Lung (tissue), 12 donors: ENCODE data around the gene ACE2. TPM values are rescaled to one million over a fixed set of nuclear protein-coding genes. Genes with fewer than 3 reads are reported as not detected.

Experiments
- ATAC-seq: fragments of 200-7000 bp; cut with Tn5 transposase; one replicate; pipeline ENCODE4 v1.9.1; 2020; ENCODE audit warnings: moderate number of reproducible peaks; ENCODE audit not compliant: insufficient read depth, low FRiP score
- DNase-seq, 3 donors: peaks; one replicate each; pipeline ENCODE4 v3.0.0-alpha.2; 2013 to 2017
- H3K27ac ChIP-seq, 2 donors: one replicate each; pipeline ENCODE4 v1.5.1; 2013; ENCODE audit warnings: mild to moderate bottlenecking in 2 of 2, moderate library complexity in 2 of 2, control low read depth in 1 of 2, inconsistent platforms in 1 of 2, low read depth in 1 of 2, low read length in 1 of 2
- H3K27me3 ChIP-seq, 3 donors: one replicate each; pipeline ENCODE4 v1.5.1; 2013; ENCODE audit warnings: low read length in 2 of 3; ENCODE audit not compliant: control insufficient read depth in 3 of 3, insufficient read depth in 3 of 3
- H3K36me3 ChIP-seq, 4 donors: one replicate each; pipeline ENCODE4 v1.5.1; 2013; ENCODE audit warnings: low read length in 4 of 4, mild to moderate bottlenecking in 1 of 4, moderate library complexity in 1 of 4; ENCODE audit not compliant: control insufficient read depth in 4 of 4, insufficient read depth in 4 of 4
- H3K4me1 ChIP-seq, 5 donors: one replicate each; pipeline ENCODE4 v1.5.1; 2013; ENCODE audit warnings: low read length in 5 of 5, mild to moderate bottlenecking in 2 of 5, moderate library complexity in 1 of 5; ENCODE audit not compliant: control insufficient read depth in 5 of 5, insufficient read depth in 5 of 5
- H3K4me3 ChIP-seq: one replicate; pipeline ENCODE4 v1.5.1; 2013; ENCODE audit warnings: mild to moderate bottlenecking, control low read depth, moderate library complexity
- H3K9ac ChIP-seq, 2 donors: one replicate each; pipeline ENCODE4 v1.5.1; 2013; ENCODE audit warnings: low read length in 2 of 2, control low read depth in 1 of 2; ENCODE audit not compliant: insufficient read depth in 1 of 2
- H3K9me3 ChIP-seq, 4 donors: one replicate each; pipeline ENCODE4 v1.5.1; 2013; ENCODE audit warnings: low read length in 3 of 4, mild to moderate bottlenecking in 1 of 4, moderate library complexity in 1 of 4; ENCODE audit not compliant: control insufficient read depth in 4 of 4, insufficient read depth in 3 of 4
- WGBS, 2 donors: extraction: QIAGEN DNeasy Blood & Tissue Kit; methylation state at CpG; one replicate each; pipeline ENCODE4 v1.1.7; 2013; 5-methylcytosine and 5-hydroxymethylcytosine counted together
- polyA plus RNA-seq, 2 donors: library from polyadenylated mRNA; stranded (reverse); fragments of 200-250 nt; gene quantifications; one replicate each; pipeline ENCODE4 v1.2.1, GENCODE V29; 2013
- total RNA-seq, 2 donors: library from RNA; depleted of rRNA in 1 of 2; stranded (reverse); fragments of >200 nt in 1 of 2; gene quantifications; one replicate each; pipeline ENCODE4 v1.2.1, GENCODE V29; 2014 to 2021
- TF ChIP-seq, protein P1 (sequence below): IDR thresholded peaks from 2 replicates; pipeline ENCODE4 v1.5.1; 2012; ENCODE audit warnings: mild to moderate bottlenecking; ENCODE audit errors: control extremely low read depth, extremely low read depth
- donor health status: control.
- donor health status: control.
- donor health status: Bipolar disorder and iron deficiency.
- donor health status: healthy.
- donor health status: DM: yes; HTN: yes; CAD: no.

ACE2 gene
- total and polyA plus RNA-seq, 4 donors, result 0.53 to 8.1 (median 5.5) TPM

DNA sequence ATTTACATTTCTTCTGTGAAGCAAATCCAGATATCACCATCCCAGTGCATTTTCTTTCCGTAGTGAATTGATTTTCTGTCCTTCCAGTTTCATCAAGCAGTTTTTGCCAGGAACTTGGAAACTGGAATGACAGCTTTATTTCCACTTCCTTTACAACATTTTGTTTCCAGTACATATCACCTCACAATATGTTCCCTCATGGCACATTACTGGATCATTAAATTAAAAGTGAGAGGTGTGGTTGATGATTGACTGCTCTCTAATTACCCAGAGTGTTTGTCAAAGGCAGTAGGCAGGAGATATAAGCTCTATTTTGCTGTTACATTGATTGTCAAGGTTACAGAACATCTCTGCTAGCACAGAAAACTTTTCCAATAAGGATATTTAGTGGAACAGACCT lies 22.3 kb upstream of the ACE2 start:
- Histone ChIP-seq H3K4me1 (no peaks in the 10 kb centered on the region), H3K4me3 (no peak overlapping the region), H3K9ac (no peak overlapping the region), H3K9me3 (no peaks in the 10 kb centered on the region), H3K27ac (no peak overlapping the region), H3K36me3 (no peaks in the 10 kb centered on the region), H3K27me3 (peaks cover 0 to 59% (median 47%) of the 10 kb centered on the region in 3 donors)
- TF ChIP-seq, protein P1, sequence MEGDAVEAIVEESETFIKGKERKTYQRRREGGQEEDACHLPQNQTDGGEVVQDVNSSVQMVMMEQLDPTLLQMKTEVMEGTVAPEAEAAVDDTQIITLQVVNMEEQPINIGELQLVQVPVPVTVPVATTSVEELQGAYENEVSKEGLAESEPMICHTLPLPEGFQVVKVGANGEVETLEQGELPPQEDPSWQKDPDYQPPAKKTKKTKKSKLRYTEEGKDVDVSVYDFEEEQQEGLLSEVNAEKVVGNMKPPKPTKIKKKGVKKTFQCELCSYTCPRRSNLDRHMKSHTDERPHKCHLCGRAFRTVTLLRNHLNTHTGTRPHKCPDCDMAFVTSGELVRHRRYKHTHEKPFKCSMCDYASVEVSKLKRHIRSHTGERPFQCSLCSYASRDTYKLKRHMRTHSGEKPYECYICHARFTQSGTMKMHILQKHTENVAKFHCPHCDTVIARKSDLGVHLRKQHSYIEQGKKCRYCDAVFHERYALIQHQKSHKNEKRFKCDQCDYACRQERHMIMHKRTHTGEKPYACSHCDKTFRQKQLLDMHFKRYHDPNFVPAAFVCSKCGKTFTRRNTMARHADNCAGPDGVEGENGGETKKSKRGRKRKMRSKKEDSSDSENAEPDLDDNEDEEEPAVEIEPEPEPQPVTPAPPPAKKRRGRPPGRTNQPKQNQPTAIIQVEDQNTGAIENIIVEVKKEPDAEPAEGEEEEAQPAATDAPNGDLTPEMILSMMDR, result no peak
- no peak for DNase-seq
- ATAC-seq, result no peak
- 78 to 93% methylated on average over 1 of the region's 1 CpG for WGBS, 2 donors

DNA sequence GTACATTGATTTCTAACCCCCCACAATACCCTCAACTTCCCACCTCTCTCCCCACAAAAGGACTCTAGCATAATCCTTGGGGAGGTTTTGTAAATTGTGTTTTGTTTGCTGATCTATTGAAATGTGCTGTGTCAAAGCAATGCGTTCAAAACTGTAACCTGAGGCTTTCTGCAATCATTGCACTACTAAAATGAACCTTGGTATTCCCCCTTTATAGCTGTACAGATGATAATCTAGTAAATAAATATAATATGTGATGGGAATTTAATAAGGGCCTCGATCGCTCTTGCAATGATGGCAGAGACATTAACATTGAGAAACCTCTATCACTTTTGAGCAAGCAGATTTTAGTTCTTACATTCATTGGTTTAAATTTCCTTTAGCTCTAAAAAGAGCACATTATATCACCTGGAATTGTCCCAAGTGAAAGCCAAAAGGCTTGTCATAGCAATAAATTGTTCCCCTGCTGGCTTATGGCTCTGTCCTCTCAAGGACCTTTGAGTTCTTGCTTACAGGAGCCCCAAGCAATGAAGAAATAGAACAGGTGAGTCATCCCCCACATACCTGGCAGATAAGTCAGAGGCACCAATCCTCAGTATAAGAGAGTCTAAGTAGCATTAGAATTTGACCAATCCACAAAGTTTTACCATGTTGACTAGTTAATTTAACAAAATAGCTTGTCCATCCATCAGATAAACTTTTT lies 18.4 kb upstream of the ACE2 start:
- ATAC-seq, result no peak

DNA sequence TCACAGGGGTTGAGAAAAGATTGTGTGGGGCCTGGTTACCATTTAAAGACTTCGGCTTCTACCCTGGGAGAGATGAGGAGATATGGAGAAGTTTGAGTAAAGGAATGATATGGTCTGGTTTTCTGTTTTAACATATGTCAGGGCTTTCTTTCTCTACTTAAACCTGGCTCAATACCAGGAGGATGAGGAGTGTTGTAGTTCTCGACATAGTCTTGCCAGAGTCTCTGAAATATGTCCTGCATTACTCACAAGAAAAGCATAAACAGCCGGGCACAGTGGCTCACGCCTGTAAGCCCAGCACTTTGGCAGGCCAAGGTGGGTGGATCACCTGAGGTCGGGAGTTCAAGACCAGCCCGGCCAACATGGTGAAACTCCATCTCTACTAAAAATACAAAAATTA lies 16.4 kb upstream of the ACE2 start:
- no peak for DNase-seq
- WGBS, 2 donors, result 86 to 97% methylated on average over 6 of the region's 6 CpGs
- no peaks in the 10 kb centered on the region for H3K36me3 ChIP-seq
- H3K4me3 ChIP-seq, result no peak overlapping the region
- no peak overlapping the region for H3K9ac ChIP-seq
- no peak for ATAC-seq
- no peak overlapping the region for H3K27ac ChIP-seq
- no peaks in the 10 kb centered on the region for H3K9me3 ChIP-seq
- TF ChIP-seq, protein P1, result no peak
- H3K4me1 ChIP-seq, result no peaks in the 10 kb centered on the region
- peaks cover 0 to 54% (median 39%) of the 10 kb centered on the region in 3 donors for H3K27me3 ChIP-seq

More for the DNA sequence above, 18.4 kb upstream of the ACE2 start:
- Histone ChIP-seq H3K9ac (no peak overlapping the region), H3K4me1 (no peaks in the 10 kb centered on the region), H3K27ac (no peak overlapping the region), H3K9me3 (no peaks in the 10 kb centered on the region), H3K4me3 (no peak overlapping the region), H3K36me3 (no peaks in the 10 kb centered on the region), H3K27me3 (peaks cover 0 to 59% (median 42%) of the 10 kb centered on the region in 3 donors)
- 73 to 92% methylated on average over 3 of the region's 3 CpGs for WGBS, 2 donors
- DNase-seq, result no peak
- TF ChIP-seq, protein P1, result no peak
